Prostate gland (tissue), 2 donors: ENCODE data around the gene SERPINB11.

Experiments used
- POLR2AphosphoS5 ChIP-seq: sonication (generic); formaldehyde crosslinking; IDR thresholded peaks from one replicate; pipeline ENCODE4 v1.6.1; 2017; ENCODE audit warnings: antibody characterized with exemption
- TF ChIP-seq, protein P1 (sequence below), 4 experiments: fragments of 200-600 bp in 2 of 4; fragments of 450-650 bp in 2 of 4; sonication (generic) in 2 of 4; IDR thresholded peaks; 1 replicate in 3 of 4; 2 replicates in 1 of 4; pipeline ENCODE4 v1.5.1; 2016 to 2019; ENCODE audit warnings: antibody characterized with exemption in 4 of 4, mild to moderate bottlenecking in 2 of 4, moderate library complexity in 2 of 4

- TF ChIP-seq, protein P1, sequence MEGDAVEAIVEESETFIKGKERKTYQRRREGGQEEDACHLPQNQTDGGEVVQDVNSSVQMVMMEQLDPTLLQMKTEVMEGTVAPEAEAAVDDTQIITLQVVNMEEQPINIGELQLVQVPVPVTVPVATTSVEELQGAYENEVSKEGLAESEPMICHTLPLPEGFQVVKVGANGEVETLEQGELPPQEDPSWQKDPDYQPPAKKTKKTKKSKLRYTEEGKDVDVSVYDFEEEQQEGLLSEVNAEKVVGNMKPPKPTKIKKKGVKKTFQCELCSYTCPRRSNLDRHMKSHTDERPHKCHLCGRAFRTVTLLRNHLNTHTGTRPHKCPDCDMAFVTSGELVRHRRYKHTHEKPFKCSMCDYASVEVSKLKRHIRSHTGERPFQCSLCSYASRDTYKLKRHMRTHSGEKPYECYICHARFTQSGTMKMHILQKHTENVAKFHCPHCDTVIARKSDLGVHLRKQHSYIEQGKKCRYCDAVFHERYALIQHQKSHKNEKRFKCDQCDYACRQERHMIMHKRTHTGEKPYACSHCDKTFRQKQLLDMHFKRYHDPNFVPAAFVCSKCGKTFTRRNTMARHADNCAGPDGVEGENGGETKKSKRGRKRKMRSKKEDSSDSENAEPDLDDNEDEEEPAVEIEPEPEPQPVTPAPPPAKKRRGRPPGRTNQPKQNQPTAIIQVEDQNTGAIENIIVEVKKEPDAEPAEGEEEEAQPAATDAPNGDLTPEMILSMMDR (IDR thresholded peaks at IDR 0.05) = no peak
- TF ChIP-seq POLR2AphosphoS5 = no peak
These were observed 63.1 kb downstream of the SERPINB11 start for GRCh38 chr18:63765837-63766236.
